NCI-H82 (cell line): Measurements from ENCODE around the gene USP32.

Experiments used
- DNase-seq: peaks from one replicate; lab custom pipeline; 2025; lab: John Stamatoyannopoulos, UW

The USP32 gene

GRCh38 chr17:60129164-60129563 is 262.8 kb downstream of the USP32 start:
- DNase-seq = no peak
